Heart right ventricle (tissue), 16 donors: ENCODE data around the gene MYL10. TPM values are rescaled to one million over a fixed set of nuclear protein-coding genes. Genes with fewer than 3 reads are reported as not detected.

ENCODE experiments used
- ATAC-seq, 8 donors: fragments of 200-7000 bp; cut with Tn5 transposase; one replicate each; pipeline ENCODE4 v1.9.1; 2020; ENCODE audit warnings: mild to moderate bottlenecking in 8 of 8, moderate library complexity in 8 of 8, moderate number of reproducible peaks in 1 of 8
- DNase-seq, 2 donors: peaks; one replicate each; pipeline ENCODE4 v3.0.0-alpha.2; 2020
- H3K27ac ChIP-seq, 10 donors: fragments of 200-600 bp; sonication (generic) in 2 of 10; one replicate each; pipeline versions ENCODE4 v1.5.0 to v1.8.0; 2020 to 2022; ENCODE audit warnings: mild to moderate bottlenecking in 3 of 10
- H3K27me3 ChIP-seq, 7 donors: fragments of 200-600 bp; one replicate each; pipeline ENCODE4 v1.8.0; 2021 to 2022; ENCODE audit warnings: mild to moderate bottlenecking in 2 of 7
- H3K36me3 ChIP-seq, 9 donors: fragments of 200-600 bp; sonication (generic) in 1 of 9; one replicate each; pipeline versions ENCODE4 v1.5.0 to v1.8.0; 2020 to 2022; ENCODE audit warnings: mild to moderate bottlenecking in 2 of 9
- H3K4me1 ChIP-seq, 9 donors: fragments of 200-600 bp; sonication (generic) in 1 of 9; one replicate each; pipeline versions ENCODE4 v1.5.0 to v1.8.0; 2020 to 2022; ENCODE audit warnings: mild to moderate bottlenecking in 4 of 9
- H3K4me3 ChIP-seq, 10 donors: fragments of 200-600 bp; sonication (generic) in 2 of 10; one replicate each; pipeline versions ENCODE4 v1.5.0 to v1.8.0; 2020 to 2022; ENCODE audit warnings: mild to moderate bottlenecking in 7 of 10, moderate library complexity in 2 of 10
- H3K9me3 ChIP-seq, 11 donors: fragments of 200-600 bp in 10 of 11; sonication (generic) in 2 of 11; one replicate each; pipeline versions ENCODE4 v1.5.0 to v1.8.0; 2013 to 2022; ENCODE audit warnings: mild to moderate bottlenecking in 2 of 11, control low read depth in 1 of 11, moderate library complexity in 1 of 11
- WGBS, 2 donors: extraction: QIAGEN DNeasy Blood & Tissue Kit; methylation state at CpG; one replicate each; pipeline ENCODE4 v1.1.7; 2013; ENCODE audit warnings: inconsistent platforms in 1 of 2; 5-methylcytosine and 5-hydroxymethylcytosine counted together
- intact Hi-C, 10 donors: fragments of 100-400 bp; cut with DNase I; formaldehyde crosslinking; loops; one replicate each; pipeline versions ENCODE4 v1.11.1 to v1.14.2; 2022
- polyA plus RNA-seq, 2 donors: library from polyadenylated mRNA; stranded (reverse); fragments of 200-250 nt; gene quantifications; one replicate each; pipeline ENCODE4 v1.2.3, GENCODE V29; 2013
- total RNA-seq, 10 donors: library from RNA; stranded (reverse); fragmentation: NEBNext Ultra II Directional in 3 of 10; extraction: Animal tissue kit (Norgen Biotek cat#: 25700) in 3 of 10; gene quantifications; one replicate each; pipeline versions ENCODE4 v1.2.1 to v1.2.4, GENCODE V29; 2021 to 2023
- TF ChIP-seq, protein P1 (sequence below), 9 donors: fragments of 200-600 bp; sonication (generic) in 2 of 9; IDR thresholded peaks; one replicate each; pipeline versions ENCODE4 v1.5.0 to v1.8.0; 2021 to 2022; ENCODE audit warnings: antibody characterized with exemption in 9 of 9, mild to moderate bottlenecking in 5 of 9, moderate library complexity in 1 of 9
- donor health status: Arrhythmogenic right ventricular cardiomyopathy.
- donor health status: ischemic (EF 13 %, LVEDD 7.1; RV severe dilation, severe dysfunction).
- donor health status: healthy with polysubstance abuse.
- donor health status: DM: no; HTN: yes; CAD: no.
- donor health status: DM: no; HTN: no; CAD: no.
- donor health status: ischemic (EF 25% LVEDD 6.9; RV normal size, moderate dysfunction).
- donor health status: ischemic (EF 25% LVEDD 5.7; RV mildly dilated, moderate dysfunction).
- donor health status: healthy.
- donor health status: DM: yes; HTN: yes; CAD: no.
- donor health status: Ischemic cardiomyopathy.
- donor health status: ischemic (EF 35%, LVEDD 5.7; RV mildly dilated, moderate dysfunction).
- donor health status: nonischemic (EF 11% LVEDD 7.7; RV severe dilation, severe dysfunction).
- donor health status: DM: yes; HTN: yes; CAD: no.
- donor health status: PGD.
- donor health status: ischemic (EF 29% LVEDD 5.4; RV normal size, mild dysfunction).
- donor health status: nonischemic (EF 23%, LVEDD 6.1; RV moderate dilation, normal function).

Gene MYL10
- total and polyA plus RNA-seq, 12 donors: not detected

DNA sequence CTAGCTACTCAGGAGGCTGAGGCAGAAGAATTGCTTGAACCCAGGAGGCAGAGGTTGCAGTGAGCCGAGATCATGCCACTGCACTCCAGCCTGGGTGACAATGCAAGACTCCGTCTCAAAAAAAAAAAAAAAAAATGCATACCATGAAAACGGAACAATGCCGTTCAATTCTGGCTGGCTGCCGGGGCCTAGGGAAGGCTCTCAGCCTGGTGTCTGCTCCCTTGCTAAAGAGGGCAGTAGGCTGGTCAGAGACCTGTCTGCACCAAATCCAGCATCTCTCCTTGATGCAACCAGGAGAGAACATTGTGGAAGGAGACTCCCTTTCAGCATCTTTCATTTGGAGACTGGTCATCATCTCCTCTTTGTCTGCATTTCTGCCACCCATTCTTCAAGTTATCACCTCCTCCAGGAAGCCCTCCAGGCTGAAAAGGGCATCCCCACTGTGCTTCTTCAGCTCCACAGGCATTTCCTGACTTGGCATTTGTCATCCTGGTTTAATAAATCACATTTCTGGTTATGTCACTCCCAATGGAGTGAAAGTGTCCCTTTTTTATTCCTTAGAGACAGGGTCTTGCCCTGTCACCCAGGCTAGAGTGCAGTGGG is 24.7 kb downstream of the MYL10 start:
- Histone ChIP-seq H3K4me1 (peaks cover 0 to 9% (median 4%) of the 10 kb centered on the region in 9 donors), H3K36me3 (no peaks in the 10 kb centered on the region), H3K9me3 (no peaks in the 10 kb centered on the region), H3K4me3 (no peak overlapping the region), H3K27me3 (peaks cover 0 to 12% (median 0%) of the 10 kb centered on the region in 7 donors), H3K27ac (no peak overlapping the region)
- WGBS, 2 donors: 57 to 77% methylated on average over 5 of the region's 5 CpGs
- no peak for DNase-seq
- intact Hi-C loops: loop anchor here in 9 of 10 donors (5.0 to 10.0 kb wide), 9 partner anchors 200 to 670 kb away; partner anchors contain the start of gene CUX1 (in 1 of the 9)
- TF ChIP-seq, protein P1, sequence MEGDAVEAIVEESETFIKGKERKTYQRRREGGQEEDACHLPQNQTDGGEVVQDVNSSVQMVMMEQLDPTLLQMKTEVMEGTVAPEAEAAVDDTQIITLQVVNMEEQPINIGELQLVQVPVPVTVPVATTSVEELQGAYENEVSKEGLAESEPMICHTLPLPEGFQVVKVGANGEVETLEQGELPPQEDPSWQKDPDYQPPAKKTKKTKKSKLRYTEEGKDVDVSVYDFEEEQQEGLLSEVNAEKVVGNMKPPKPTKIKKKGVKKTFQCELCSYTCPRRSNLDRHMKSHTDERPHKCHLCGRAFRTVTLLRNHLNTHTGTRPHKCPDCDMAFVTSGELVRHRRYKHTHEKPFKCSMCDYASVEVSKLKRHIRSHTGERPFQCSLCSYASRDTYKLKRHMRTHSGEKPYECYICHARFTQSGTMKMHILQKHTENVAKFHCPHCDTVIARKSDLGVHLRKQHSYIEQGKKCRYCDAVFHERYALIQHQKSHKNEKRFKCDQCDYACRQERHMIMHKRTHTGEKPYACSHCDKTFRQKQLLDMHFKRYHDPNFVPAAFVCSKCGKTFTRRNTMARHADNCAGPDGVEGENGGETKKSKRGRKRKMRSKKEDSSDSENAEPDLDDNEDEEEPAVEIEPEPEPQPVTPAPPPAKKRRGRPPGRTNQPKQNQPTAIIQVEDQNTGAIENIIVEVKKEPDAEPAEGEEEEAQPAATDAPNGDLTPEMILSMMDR (IDR thresholded peaks at IDR 0.05): no peak
- no peak for ATAC-seq

DNA sequence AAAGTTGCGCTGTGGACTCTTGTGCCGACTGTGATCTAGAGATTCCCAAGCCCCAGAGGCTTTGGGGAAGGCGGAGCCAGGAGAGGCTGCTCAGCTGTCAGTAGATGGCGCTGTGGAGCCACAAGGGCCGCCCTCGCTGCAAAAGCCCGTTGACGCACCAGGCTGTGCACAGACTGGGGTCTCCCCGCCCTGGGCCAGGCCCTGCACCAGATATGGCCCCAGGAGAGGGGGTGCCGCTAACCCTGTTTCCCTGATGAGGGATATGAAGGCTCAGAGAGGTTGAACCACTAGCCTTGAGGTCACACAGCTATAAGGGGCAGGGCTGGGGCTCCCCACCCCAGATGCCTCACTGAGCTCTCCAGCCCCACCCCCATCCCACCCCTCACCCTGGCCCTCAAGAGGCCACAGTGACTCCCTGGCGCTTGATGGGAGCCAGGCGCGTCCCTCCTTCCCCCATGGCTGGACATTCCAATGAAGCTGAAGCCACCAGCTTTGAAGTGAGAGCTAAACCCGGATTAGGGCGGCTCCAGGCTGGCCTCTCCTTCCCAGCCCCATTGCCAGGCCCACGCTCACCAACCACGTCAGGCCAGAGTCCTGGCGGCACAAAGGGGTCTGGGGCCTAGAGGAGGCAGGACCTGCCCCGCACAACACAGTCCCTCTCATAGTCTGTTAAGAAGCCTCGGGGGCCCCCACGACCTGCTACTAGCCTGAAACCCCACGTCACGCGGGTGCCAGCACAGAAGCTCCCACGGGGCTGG is 26.4 kb downstream of the MYL10 start:
- H3K27me3 ChIP-seq: peaks cover 0 to 12% (median 0%) of the 10 kb centered on the region in 7 donors
- H3K4me1 ChIP-seq: peaks cover 0 to 15% (median 4%) of the 10 kb centered on the region in 9 donors
- no peaks in the 10 kb centered on the region for H3K36me3 ChIP-seq
- peak; percentile 84 to 92 (median 88) for ATAC-seq
- WGBS, 2 donors: 35 to 40% methylated on average over 25 of the region's 25 CpGs
- H3K27ac ChIP-seq: no peak overlapping the region
- no peak overlapping the region for H3K4me3 ChIP-seq
- intact Hi-C loops: loop anchor here (1.0 to 10.0 kb wide), 11 partner anchors 202 to 672 kb away; partner anchors contain the start of gene CUX1 (in 1 of the 10)
- peak; percentile 77 to 79 for DNase-seq
- TF ChIP-seq, protein P1 (IDR thresholded peaks at IDR 0.05): peak; percentile 78 to 97 (median 90)
- no peaks in the 10 kb centered on the region for H3K9me3 ChIP-seq

DNA sequence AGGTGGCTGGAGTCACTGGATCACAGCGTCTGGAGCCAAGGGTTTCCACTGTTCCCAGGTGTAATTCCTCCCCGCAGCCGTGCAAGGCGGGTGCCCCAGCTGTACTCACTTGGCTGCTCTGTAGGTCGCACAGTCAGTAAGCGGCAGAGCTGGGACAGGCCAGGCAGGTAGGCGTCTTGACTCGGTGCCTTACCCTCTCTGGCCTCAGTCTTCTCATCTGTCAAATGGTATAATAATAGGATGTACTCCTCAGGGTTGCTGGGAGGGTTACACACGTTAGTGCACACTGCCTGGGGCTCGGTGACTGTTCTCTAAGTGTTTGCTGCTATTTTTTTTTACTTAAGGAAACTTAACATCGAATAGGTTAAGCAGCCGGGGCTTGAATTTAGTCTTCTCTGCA is 27.0 kb downstream of the MYL10 start:
- H3K4me1 ChIP-seq: peaks cover 0 to 15% (median 4%) of the 10 kb centered on the region in 9 donors
- DNase-seq (no peak), ATAC-seq (no peak)
- H3K36me3 ChIP-seq: no peaks in the 10 kb centered on the region
- 57 to 60% methylated on average over 12 of the region's 12 CpGs for WGBS, 2 donors
- peaks cover 0 to 12% (median 0%) of the 10 kb centered on the region in 7 donors for H3K27me3 ChIP-seq
- no peaks in the 10 kb centered on the region for H3K9me3 ChIP-seq
- TF ChIP-seq, protein P1 (IDR thresholded peaks at IDR 0.05): no peak
- H3K27ac ChIP-seq: no peak overlapping the region
- H3K4me3 ChIP-seq: no peak overlapping the region
- intact Hi-C loops: loop anchor here (1.0 to 10.0 kb wide), 11 partner anchors 203 to 673 kb away; partner anchors contain the start of gene CUX1 (in 1 of the 10)

DNA sequence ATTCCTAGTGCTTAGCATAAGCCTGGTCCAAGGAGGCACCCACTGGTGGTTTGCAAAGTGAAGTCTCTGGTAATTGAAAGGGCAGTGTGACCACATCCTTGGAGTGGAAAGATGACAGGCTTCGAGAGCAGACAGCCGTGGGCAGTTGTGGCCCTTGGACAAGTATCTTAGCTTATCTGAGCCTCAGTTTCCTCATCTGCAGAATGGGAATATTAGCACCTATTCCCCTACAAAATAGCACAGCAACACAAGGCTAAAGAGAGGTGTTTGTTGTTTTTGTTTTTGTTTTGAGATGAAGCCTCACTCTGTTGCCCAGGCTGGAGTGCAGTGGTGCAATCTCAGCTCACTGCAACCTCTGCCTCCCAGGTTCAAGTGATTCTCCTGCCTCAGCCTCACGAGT is 29.3 kb downstream of the MYL10 start:
- TF ChIP-seq, protein P1 (IDR thresholded peaks at IDR 0.05): no peak
- WGBS, 2 donors: 92 to 93% methylated on average over 3 of the region's 3 CpGs

More for the DNA sequence above, 29.3 kb downstream of the MYL10 start:
- Histone ChIP-seq H3K4me1 (peaks cover 0 to 15% (median 4%) of the 10 kb centered on the region in 9 donors), H3K27me3 (peaks cover 0 to 12% (median 0%) of the 10 kb centered on the region in 7 donors), H3K4me3 (no peak overlapping the region), H3K9me3 (no peaks in the 10 kb centered on the region), H3K27ac (no peak overlapping the region), H3K36me3 (no peaks in the 10 kb centered on the region)
- no peak for ATAC-seq
- DNase-seq: no peak
- intact Hi-C loops: loop anchor here in 9 of 10 donors (2.0 to 10.0 kb wide), 10 partner anchors 205 to 675 kb away; partner anchors contain the start of gene CUX1 (in 1 of the 9)
